Stimulated activated CD4-positive, alpha-beta T cell treated with anti-CD3 and anti-CD28 coated beads, Interleukin-2, amount 100 ng/mL, for 48 hours (primary cell): ENCODE measurements around the gene UST.
"Not testable (repeated sequence)": the region's sequence is repeated elsewhere in the genome, so short reads cannot be mapped to it uniquely, and the experiment has no call there.

ENCODE experiments used
- DNase-seq, 2 donors: peaks; one replicate each; pipeline ENCODE4 v3.0.0-alpha.2; 2020

UST gene

DNA sequence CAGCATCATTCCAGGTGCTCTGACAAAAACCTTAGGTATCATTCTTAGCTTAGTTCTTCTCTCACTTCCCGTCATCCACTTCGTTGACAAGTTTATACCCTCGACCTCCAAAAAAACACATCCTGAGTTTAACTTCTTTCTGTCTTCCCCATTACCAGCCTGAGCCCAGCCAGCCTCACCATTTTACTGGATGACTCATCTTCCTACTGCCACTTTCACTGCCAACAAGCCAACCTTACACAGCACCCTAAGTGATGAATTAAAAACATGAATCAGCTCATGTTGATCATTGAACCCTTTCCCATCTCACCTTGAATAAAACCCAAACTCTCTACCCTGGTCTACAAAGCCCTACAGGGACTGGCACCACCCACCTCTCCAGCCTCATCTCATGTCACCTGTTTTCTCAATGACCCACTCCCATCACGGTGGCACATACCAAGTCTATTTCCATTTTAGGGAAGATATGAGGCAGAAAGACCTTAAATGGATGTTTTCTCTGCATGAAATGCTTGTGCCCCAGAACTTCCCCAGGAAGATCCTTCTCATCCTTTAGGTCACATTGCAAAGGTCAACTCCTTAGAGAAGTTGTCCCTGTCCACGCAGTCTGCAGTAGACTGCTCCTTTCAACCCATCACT is 9.9 kb upstream of the UST start:
- no peak for DNase-seq

DNA sequence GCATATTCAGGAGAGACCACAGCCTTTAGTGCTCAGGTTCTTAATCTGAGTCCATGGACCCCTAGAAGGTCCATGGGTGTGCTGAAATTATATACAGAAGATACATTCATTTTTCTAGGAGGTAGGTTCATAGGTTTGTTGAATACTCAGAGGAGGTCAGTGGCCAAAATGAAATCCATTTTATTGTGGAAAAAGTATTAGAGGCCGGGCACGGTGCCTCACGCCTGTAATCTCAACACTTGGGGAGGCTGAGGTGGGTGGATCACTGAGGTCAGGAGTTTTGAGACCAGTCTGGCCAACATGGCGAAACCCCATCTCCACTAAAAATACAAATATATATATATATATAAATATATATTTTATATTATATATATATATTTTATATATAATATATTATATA is 9.0 kb upstream of the UST start:
- DNase-seq, result no peak

DNA sequence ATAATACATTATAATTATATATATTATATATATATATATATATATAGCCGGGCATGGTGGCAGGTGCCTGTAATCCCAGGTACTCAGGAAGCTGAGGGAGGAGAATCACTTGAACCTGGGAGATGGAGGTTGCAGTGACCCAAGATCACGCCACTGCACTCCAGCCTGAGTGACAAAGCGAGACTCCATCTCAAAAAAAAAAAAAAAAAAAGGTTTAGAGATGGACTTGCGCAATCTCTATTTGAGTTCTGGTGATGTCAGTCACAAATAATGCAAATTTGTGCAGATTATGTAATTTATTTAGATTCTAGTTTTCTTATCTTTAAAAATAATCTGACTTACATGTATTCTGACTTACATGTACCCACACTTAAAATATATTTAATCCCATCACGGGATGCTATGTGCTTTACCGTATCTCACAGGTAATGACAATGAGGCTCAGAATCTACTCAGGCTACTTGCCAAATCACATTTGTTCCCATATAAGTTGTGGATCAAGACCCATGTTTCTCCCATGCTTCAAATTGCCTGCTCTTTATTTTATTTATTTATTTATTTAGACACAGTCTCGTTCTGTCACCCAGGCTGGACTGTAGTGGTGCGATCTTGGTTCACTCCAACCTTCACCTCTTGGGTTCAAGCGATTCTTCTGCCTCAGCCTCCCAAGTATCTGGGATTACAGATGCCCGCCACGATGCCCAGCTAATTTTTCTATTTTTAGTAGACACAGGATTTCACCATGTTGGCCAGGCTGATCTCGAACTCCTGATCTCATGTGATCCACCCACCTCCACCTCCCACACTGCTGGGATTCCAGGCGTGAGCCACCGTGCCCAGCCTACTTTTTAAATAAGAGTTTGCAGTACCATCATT is 7.6 kb upstream of the UST start:
- no peak for DNase-seq

DNA sequence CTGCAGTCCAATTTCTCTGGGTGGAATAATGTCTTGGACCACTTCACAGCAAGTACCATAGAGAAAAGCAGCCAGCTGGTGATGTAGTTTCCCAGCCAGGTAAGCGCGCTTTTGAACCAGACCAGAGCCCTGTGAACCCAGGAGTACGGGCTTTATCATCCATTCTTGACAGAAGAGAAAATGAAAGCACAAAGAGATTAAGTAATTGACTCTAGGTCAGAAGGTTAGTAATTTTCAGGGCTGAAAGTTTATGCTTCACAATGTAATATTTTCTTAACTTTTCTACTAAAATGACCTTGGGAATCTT is 7.1 kb upstream of the UST start:
- DNase-seq, result no peak

DNA sequence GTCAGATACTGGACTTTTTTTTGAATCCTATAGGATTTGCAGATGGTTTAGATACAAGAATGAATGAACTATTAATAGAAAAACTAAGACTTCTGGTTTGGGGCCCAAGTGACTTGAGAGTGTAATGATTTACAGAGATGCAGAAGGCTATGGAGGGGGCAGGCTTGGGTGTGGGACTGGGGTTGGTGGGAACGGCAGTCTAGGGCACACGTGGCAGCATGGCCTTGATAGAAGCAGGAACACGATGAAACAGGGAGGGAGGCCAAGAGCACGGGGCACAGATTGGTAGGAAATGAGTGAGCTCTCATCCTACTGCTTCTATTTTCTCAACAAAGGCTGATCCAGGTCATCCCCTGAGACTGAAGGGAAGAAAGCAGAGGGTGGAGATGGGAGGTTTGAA is 3.4 kb upstream of the UST start:
- DNase-seq, result no peak

DNA sequence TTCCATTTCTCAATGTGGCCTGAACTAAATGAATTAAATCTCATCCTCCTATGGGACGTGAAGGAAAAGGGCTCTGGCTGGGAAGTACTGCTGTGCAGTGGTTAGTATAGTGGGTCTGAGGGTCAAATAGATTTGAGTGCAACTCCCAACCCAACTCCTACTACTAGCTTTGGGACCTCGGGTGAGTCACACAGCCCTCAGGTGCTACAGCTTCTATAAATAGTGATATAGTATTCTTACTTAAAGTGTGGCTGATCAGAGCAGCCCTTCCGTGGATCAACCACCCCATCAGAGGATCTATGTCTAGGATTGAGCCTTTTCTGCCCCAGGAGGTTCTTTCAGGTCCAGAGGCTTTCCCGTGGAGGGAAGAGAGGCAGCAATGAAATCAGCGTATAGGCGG is 904 bp upstream of the UST start:
- no peak for DNase-seq

DNA sequence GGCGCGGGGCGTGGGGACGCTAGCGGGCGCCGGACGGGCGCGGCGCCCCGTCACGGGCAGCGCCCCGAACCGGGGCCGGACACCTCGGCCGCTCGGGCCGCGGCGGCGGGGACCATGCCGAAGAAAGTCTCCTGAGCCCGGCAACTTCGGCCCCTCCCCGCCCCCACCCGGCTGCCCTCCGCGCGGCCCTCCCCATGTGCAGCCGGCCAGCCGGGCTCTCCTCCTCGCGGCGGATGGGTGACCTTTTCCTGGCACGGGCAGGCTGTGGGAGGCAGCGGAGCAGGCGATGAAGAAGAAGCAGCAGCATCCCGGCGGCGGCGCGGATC is 278 bp downstream of the UST start:
- DNase-seq, result peak in 1 of 2 donors; percentile 9

DNA sequence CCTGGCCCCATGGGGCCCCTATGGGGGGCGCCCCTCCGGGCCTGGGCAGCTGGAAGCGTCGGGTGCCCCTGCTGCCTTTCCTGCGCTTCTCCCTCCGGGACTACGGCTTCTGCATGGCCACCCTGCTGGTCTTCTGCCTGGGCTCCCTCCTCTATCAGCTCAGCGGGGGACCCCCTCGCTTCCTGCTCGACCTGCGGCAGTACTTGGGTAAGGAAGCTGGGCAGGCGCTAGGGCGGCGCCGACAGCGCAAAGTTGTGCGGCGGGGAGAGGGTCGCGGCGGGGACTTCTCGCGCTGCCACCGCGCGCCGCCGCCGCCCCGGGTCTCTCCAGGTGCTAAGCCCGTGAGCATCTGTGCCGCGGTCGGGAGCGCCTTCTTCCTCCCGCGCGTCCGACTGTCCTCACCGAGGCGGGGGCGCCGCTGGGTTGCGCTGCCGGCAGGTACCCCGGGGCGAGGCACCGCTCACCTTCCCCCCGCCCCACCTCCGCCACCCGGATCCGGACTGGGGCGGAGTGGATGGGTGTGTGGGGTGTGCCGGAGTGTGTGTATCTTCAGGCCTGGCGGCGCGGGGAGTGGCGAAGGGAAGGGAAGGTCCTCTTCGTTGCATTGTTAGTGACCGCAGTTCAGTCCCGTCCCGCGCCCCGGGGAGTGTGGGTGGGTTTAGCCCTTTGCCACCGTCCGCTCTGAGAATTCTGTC is 788 bp downstream of the UST start:
- DNase-seq, result peak; percentile 26 to 32

DNA sequence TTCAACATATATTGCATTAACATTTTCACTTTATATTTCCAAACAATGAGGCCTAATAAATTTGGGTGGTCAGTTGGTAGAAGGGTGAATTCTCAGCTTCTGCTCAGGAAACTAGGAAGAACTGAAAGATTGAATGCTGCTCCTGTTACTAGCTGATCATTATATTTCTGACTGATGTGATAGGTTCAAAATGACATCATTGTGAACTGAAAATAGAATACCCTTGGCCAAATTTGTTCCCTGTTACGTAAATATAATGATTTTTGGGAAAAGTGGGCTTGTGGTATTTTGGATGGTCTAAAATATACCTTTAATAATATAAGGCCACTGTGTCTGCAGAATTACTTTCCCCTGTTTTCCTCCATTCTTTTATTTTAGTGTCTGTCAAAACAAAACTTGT is 2.8 kb downstream of the UST start:
- DNase-seq, result no peak

DNA sequence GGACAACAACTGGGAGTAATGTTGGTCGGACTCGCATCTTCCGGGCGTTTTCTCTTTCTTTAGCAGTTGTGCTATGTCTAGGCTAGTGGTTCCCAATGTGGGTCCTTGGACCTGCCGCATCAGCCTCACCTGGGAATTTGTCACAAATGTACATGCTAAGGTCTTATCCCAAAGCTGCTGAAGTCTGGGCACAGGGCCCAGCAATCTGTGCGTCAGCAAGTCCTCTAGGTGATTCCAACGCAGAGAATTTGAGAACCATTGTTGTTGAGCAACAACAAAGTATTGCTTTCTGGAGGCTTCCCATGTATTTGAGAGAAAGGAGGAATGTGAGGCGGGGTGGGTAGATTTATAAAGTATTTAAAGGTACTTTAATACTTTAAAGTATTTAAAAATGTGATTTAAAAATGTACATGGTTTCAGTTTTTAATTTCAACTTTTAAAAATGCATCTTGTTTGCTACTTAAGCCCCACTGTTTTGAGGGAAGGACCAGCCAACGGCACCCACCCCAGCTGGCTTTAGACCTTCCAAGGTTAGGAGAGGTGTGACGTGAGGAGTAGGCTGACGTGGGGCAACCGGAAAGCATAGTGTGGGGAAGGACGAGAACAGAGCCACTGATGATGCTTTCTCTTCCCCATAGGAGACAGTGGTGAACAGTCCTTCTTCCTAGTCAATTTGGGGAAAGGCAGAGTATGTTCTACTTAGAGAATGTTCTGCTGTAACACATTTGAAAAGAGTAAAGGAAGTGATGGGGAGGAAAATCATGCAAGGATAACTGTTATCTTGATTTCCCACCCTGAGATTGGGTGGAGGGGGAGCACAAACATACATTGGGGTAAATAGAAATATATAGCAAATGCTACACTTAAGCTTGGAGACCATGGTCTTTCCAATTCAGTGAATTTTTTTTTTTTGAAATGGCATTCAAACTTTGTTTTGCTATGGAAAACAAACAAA is 4.3 kb downstream of the UST start:
- DNase-seq, result no peak

DNA sequence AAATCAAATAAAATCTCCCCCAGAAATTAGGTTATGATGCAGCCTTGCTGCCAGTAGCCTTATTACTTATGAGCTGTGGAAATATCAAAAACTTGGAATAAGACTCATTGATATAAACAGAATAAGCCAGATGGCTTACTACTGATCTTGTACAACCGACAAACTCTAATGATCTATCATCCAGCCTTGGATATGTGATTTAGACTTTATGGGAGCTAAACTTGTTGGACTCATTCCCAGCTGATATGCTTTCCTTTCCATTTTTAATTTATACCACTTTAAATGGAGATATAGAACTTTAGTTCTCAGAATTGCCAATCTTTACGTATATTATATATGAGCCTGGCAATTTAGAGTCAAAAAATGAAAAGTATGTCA is 5.0 kb downstream of the UST start:
- DNase-seq, result no peak

DNA sequence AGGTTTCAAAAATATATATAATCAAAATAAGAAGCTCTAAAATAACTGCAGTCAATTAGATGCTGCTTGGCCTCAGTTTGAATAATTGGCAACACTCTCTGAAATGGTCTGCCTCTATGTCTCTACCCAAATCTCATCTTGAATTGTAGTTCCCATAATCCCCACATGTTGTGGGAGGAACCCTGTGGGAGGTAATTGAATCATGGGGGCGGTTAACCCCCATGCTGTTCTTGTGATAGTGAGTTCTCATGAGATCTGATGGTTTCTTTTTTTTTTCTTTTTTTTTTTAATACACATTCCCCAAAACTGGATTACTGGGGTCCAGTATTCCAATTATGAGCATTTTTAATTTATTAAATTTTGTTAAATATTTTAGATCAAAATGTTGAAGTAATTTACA is 8.5 kb downstream of the UST start:
- not testable (repeated sequence) for DNase-seq

DNA sequence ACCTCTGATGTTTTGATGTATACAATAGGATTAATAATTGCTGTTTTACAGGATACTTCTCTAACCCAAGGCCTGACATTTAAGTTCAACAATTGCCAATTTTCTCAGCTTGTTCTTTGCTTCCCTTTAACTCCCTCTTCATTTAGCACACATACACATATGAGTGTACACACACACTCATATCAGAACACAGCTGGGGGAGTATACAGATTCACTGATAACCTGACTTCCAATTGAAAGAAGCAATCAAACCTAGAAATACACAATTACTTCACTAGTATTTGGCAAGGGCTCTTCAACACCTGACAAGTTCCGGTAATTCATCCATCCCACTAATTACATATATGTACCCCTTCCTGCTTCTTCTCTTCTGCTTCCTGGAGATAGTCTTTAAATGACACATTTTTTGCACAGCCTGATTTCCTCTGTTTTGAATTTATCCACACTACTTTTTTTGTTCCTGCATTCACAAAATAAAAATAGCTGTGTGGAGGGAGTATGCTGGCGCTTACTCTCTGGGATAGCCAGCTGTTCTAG is 11.2 kb downstream of the UST start:
- DNase-seq, result no peak

DNA sequence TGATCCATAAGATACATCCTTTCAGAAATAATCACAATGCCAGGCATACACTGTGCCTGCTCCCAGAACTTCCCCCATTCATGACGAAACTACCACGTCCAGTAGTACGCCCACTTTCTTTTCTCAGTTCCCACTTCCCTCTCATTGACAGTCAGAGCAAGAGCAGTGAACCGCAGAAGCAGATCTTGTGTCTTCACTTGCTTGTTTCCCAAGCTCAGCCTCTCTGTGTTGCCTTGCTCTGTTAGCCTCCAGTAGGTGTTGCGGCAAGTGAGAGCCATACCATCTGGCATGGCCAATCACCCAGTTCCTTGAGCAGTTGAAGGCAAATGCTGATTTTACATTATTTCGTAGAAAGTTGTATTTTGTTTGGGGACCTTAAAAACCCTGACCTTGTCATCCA is 11.7 kb downstream of the UST start:
- DNase-seq, result peak in 1 of 2 donors; percentile 33

DNA sequence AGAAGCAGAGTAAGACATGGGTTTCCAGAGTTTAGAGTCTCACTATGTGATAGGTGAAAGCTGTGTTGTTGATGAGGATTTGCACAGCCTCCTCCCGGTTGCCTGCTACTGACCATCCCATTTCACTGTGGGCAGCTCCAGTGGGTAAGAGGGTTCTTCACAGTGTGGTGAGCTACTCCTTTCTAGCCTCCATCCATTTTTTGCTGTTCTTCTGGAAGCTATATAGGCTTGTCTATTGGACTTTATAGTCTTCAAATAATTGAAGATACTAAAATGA is 13.4 kb downstream of the UST start:
- no peak for DNase-seq

DNA sequence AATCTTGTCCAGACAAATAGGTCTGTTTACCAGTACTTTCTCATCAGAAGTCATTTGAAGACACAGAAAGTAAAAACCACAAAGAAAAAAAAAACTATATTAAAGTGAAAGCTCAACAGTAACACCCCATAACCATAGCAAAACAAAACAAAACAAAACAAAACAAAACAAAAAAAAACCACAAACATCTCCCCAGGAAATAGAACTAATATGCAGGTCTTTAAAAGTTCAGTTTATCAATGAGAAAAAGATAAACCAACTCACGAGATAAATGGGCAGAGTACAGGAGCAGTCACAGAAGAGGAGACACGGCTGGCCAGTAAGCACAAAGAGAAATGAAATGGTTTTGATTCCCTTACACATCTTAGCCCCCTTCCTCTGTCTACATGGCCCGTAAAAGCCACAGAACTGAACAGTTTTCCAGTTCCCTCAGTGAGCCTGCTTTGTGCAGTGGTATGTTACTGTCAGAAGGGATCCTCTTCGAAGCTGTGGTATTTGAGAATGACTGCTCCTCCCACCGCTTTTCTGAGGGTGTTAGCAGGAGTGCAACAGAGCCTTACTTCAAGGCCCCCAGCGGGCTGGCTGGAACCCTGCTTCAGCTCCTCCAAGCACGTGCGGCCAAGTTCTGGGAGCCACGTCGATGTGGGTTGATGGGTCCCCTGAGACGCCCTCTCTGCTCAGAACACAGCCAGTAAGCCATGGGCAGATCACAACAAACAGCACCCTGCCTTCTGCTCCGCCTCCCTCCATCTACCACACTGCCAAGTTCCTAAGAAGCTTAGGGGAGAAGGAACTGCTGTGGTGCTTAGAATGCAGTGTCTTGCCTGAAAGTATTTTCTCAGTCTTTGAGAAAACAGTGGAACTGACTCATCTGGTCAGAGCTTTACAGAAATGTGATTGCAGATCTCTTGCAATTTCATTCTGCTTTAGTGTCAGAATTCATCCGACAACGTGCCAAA is 14.0 kb downstream of the UST start:
- DNase-seq, result peak; percentile 28 to 35

DNA sequence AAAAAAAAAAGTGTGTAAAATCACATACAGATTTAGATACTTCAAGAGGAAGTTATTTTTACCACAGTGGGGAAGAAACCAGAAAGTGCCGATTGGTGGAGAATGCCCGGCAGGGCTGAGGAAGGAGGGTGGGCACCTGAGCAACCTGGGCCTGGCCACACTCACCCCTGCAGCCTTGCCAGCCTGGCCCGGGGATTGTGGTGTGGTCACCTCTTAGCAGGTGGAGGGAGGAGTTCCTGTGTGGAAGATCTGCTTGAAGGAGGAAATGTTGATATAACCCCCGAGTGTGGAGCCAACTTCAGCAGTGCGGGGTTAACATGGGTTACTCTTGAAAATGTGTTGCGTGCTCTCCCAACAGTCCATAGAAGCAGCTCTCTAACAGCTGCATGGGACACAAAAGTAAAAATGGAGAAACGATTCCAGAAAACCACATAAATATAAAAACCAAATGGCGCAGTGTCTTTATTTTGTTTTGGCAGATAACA is 14.7 kb downstream of the UST start:
- no peak for DNase-seq

DNA sequence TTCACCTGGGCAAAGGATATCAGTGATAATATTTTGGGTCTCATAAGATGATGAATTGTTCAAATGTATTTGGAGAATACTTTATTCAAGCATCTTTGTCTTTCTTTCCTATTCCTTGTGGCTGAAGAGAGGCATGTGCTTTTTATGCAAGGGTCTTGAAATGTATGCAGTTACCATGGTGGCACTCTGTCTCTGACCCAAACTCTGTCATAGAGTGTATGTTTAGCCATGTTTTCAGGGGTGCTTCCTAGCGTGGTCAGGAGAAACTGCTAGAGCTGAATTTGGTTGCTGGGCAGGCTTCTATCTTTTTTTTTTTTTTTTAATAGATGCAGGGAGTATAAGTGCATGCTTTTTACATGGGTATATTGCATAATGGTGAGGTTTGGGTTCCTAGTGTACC is 15.4 kb downstream of the UST start:
- no peak for DNase-seq

DNA sequence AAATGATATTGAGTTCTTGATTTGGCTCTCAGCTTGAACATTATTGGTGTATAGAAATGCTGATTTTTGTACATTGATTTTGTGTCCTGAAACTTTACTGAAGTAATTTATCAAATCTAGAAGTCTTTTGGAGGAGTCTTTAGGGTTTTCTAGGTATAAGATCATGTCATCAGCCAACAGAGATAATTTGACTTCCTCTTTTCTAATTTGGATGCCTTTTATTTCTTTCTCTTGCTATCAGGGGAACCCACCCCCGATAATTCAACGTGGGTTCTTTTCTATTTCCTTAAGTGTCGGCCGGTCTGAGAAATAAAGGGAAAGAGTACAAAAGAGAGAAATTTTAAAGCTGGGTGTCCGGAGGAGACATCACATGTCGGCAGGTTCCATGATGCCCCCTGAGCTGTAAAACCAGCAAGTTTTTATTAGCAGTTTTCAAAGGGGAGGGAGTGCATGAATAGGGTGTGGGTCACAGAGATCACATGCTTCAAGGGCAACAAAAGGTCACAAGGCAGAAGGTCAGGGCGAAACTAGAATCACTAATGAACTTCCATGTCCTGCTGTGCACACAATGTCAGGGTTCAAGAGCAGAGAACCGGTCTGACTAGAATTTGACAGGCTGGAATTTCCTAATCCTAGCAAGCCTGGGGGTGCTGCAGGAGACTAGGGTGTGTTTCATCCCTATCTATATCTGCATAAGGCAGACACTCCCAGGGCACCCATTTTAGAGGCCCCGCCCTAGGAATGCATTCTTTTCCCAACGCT is 17.6 kb downstream of the UST start:
- not testable (repeated sequence) for DNase-seq

DNA sequence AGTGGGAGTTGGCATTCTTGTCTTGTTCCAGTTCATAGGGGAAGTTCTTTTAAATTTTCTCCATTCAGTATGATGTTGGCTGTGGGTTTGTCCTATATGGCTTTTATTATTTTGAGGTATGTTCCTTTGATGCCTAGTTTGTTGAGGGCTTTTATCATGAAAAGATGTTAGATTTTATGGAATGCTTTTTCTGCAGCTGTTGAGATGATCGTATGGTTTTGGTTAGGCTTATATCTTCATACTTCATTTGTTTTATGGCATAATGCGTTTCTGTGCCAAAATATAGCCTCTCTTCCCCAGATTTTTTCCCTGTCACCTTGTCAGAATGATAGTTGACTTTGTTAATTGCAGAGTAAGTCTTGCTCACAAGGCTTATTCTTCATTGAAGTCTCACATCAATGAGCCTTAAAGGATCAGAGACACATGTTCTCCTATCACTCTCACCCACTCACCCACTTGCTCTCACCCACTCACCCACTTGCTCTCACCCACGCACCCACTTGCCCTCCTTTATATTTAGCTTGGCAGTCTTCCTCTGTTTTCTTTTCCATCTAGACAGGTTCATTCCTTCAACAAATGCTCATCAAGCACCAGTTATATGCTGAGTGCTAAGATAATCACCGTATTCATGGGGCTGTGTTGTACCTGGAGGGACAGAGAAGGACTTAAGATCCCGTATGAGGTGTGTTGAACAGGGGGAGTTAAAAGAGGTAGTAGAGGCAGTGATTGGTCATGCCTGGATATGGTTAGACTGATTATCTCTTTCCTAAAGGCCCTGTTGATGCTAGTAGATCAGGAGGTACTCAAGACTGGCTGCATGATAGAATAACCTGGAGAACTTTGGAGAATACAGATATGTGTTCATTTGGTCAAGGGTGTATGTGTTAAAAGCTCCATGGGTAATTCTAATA is 19.3 kb downstream of the UST start:
- no peak for DNase-seq
